ENCODE measurements around the gene PDF.

DNA sequence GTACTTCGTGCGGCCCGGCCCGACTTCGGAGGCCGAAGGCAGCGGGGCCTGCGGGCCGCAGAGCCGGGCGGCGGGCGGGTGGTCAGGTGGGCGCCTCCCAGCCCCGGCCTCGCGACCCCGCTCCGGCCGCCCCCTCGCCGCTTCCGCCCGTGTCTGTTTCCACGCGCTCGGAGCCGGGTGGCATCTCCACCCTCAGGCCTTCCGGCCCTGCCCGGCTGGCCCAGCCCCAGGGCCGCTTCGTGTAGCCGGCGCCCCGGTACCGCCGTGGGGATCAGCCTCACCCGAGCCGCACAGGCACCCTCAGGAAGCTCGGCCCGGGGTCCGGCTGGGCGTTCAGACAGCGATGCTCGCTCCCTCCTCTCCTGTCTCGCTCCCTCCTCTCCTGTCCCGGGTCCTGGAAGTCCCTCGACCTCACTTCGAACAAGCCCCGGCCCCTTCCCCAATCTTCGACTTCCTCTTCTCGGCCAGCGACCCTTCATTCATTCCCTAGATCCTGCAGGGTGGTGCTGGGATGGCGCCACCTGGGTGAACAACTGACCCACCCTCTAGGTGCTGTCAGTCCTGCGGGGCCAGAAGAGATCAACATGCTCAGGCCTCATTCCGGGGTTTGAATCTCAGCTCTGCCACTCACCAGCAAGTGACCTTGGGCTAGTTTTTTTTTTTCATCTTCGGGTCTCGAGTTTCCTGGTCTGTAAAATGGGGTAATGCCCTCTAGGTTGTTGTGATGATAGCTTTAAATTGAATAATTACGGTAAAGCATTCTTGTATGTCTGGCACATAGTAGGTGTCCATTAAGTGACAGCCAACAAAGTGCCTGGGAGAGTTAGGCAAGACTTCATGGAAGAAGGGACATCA, 18.6 kb downstream of the PDF start:
- TF ChIP-seq, protein P1, sequence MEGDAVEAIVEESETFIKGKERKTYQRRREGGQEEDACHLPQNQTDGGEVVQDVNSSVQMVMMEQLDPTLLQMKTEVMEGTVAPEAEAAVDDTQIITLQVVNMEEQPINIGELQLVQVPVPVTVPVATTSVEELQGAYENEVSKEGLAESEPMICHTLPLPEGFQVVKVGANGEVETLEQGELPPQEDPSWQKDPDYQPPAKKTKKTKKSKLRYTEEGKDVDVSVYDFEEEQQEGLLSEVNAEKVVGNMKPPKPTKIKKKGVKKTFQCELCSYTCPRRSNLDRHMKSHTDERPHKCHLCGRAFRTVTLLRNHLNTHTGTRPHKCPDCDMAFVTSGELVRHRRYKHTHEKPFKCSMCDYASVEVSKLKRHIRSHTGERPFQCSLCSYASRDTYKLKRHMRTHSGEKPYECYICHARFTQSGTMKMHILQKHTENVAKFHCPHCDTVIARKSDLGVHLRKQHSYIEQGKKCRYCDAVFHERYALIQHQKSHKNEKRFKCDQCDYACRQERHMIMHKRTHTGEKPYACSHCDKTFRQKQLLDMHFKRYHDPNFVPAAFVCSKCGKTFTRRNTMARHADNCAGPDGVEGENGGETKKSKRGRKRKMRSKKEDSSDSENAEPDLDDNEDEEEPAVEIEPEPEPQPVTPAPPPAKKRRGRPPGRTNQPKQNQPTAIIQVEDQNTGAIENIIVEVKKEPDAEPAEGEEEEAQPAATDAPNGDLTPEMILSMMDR (IDR thresholded peaks at IDR 0.05; ENCODE audit: extremely low read depth in 1 of 2, insufficient read depth in 1 of 2, low read depth in 1 of 2, low read length in 2 of 2): no peak
- TF ChIP-seq EZH2 (IDR thresholded peaks at IDR 0.05; ENCODE audit: borderline replicate concordance, low read depth, low read length, severe bottlenecking): no peak
